Activated CD4-positive, alpha-beta T cell treated with anti-CD3 and anti-CD28 coated beads for 1 hour (primary cell): ENCODE results near the gene GRID1.
"Not testable (repeated sequence)": the region's sequence is repeated elsewhere in the genome, so short reads cannot be mapped to it uniquely, and the experiment has no call there.

Experiments used
- DNase-seq: peaks from one replicate; pipeline ENCODE4 v3.0.0-alpha.2; 2020

Gene GRID1

DNA sequence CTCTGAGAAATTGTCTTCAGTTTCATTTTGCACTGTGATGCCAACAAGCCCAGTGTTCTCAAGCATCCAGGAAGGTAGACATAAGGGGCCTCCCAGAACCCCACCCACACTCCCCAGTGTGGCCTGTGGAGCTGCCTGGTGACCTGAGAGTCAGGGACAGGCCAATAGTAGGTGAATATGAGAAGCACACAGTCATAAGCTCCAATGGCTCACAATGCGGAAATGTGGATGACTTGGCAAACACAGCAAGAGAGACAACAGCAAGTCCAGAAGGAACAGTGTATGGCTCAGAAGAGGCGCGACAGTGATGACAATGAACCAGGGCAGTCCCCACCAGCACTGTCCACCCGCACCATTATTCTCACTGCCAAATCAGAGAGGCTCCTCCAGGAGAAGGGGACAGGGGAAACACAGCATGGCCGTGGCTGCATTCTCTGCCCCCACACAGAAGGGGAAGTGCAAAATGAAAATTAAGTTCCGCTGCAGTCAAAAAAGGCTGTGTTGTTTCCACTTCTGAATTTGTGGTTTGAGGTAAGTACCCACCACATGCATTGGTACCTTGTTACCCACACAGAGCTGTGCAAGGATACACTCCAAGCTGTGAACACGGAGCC is 419.8 kb downstream of the GRID1 start:
- DNase-seq, result no peak

DNA sequence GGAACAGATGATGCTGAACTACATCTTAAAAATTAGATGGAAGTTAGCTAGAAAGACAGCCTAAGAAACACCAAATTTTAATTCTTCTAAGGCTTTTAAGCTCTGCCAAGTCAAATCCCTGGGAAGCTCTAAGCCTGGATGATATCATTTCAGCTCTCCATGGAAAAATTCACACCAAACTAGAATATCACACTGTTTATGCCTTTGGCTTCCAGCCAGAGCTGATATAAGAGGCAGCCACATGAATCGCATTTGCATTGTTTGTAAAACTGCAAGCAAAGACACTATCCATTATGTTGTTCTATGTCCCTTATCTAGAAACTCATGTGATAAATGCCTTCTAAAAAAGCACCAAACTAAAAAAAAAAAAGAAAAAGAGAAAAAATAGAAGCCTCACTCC is 430.4 kb downstream of the GRID1 start:
- no peak for DNase-seq

DNA sequence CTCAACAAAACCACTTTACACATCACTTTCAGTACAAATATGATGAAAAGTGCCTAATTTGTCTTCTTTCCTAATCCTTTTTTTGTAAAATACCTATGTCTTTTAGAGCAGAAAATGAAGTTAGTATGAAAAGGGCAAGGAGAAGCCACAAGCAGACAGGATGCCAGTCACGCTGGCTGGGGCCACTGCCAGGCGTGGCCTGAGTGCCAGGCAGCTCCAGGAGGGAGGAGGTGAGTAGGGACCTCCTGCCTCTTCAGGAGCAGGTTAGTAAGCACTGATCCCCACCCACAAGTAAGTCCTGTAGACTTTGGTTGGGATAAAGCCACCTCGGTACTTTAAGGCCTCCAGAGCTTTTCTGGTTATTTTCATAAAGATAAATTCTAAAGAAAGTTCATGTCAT is 432.0 kb downstream of the GRID1 start:
- no peak for DNase-seq

DNA sequence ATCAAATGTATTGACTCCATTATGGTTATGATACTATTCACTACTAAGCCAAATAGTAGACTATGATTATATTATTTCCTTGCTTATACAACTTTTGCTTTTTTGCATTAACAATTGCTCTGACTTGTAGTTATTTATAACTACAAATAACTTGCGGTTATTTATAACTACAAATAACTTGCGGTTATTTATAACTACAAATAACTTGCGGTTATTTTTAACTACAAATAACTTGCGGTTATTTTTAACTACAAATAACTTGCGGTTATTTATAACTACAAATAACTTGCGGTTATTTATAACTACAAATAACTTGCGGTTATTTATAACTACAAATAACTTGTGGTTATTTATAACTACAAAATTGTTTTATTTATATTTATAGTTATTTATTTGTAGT is 436.6 kb downstream of the GRID1 start:
- not testable (repeated sequence) for DNase-seq

DNA sequence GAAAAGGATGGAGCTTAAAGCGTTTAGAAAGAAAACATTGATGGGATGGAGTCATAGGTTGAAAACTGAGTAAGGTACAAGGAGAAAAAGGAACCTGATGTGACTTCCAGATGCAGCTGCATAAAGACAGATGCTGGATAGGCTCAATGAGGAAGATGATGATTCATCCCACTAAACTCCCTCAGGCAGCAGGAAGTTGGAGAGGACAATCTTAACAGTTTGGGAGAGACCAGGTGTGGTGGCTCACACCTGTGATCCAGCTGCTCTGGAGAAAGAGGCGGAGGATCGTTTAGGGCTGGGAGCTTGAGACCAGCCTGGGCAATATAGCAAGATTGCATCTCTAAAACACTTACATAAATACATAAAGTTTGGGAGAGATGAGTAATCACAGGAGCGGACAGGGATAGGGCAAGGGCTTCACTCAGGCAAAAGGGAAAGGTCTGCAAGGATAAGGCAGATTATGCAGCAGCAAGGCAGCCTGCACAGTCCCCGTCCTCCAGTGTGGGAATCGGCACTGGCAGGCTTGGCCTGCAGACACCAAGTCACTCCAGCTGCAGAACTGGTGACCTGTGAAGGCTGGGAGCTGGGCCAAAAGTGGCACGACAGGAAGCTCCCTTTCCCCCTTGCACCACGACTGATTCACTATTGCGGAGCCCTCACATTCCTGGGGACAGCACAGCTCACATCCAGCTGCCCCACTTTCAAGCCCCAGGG is 438.5 kb downstream of the GRID1 start:
- DNase-seq, result no peak

DNA sequence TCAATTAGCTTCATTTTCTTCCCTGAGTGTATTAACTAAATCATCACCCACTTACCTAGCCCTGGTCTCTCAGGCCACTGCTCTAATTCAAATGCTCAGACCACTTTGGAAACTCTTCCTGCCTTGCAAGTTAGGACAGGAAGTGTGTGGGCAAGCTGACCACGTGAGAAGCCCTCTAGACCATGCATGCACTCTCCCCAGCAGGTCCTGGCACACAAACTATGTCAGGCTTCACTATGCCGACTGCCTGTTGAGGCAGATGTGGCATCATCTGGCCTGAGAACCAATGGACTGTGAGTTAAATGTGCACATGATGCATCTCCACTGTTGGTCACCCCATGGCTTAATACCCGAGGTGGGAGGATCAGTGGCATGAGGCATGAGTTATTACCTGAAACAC is 439.6 kb downstream of the GRID1 start:
- no peak for DNase-seq

DNA sequence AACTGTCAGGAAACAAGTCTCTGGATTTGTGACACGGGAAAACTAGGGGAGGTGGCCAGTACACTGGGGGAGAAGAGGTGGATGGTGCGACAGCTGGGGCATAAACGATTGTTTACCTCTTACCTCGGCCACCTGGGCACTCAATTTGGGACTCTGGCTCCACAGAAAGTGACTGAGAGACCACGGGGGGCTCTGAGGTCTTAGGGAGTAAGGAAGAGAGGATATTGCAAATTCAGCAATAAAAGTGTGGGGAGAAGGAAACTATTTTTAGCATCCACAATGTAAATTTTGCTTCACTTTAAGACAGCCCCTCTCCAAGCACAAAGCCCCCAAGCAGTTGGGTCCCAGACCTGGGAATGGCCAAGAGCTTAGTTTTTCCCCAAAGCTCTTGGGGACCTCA is 440.5 kb downstream of the GRID1 start:
- DNase-seq, result no peak

DNA sequence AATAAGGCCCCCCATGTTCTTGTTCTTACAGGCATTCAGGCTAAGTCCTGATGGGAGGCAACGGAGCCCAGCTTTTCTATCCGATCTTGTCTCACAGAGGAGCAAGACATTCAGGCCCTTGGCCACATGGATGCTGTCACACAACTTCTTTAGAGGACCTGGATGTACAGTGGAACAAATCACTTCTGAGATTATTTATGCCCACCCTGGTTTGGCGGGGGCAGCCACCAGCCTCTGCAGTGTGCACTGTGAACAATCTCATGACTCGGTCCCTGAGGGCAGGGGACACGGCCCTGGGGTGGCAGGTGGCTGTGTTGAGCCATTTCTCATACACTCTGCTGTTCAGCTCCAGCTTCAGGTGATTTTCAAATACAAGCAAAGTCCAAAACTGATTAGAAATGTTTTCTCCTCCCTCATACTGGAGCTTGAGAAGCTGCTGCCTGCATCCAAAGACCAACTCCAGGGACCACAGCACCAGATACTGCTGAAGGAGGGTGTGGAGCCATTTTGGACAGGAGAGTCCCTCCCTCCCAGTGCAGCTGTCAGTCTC is 441.3 kb downstream of the GRID1 start:
- DNase-seq, result no peak

DNA sequence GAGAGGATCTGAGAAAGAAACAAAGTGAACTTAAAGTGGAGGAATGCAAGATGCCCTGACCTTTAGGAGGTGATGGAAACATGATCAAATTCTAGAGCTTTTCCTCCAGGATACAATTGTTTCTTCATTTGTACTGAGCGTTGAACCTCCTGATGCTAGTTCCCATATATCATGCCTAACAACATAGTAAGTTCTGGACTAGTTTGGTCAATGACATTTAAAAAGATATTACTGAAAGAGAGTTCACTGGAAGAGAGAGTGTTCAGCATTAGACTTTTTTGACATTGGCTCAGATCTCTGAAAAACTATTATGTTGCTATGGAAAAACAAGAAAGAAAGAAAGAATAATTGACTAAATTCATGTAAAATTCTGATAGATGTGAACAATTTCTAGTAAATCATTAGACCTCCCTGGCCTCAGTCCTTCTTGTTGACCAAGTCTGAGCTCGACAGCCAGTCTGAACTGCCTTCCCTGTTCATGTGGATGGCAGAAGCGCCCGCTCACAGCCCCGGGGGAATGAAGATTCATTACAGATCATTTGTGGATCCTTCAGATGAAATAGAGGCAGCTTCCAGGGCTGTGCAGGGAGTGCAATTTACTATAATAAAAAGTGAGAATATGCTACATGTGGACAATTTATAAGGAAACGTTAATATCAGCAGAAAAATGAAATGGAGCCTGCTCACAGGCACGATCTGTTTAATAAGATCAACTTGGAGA is 442.1 kb downstream of the GRID1 start:
- no peak for DNase-seq

DNA sequence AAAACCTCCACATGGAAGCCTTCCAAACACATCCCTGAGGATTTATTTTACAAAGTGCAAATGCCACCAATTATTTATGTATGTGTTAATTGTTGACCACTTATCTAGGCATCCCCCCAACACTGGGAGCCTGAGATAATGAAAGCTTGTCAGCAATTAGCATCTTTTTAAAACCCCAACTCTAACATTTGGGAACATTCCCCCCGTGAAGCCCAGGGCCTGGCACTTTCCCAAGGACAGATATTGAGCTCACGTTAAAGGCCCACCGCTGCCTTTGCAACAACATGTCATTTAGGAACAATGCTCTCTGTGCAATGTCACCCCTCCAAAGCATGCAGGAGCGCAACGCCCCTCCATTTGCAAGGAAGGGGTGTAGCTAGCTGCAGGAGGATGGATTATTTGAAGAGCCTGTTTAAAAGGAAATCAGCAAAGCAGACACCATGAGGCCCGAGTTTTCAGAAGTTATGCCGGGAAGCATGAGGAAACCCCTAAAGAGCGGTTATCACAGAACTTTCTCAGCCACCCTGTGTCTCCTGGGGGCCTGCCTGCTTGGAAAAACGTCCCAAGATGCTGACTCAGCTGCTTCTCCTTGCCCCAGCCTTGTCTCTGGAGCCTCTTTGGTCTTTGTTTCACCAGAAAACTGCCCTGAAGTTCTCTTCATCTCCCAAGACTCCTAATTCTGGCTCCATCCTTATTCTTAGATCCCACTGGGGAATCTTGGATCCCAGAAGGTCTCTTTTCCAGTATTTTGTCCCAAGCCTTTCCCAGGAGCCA is 444.1 kb downstream of the GRID1 start:
- no peak for DNase-seq

DNA sequence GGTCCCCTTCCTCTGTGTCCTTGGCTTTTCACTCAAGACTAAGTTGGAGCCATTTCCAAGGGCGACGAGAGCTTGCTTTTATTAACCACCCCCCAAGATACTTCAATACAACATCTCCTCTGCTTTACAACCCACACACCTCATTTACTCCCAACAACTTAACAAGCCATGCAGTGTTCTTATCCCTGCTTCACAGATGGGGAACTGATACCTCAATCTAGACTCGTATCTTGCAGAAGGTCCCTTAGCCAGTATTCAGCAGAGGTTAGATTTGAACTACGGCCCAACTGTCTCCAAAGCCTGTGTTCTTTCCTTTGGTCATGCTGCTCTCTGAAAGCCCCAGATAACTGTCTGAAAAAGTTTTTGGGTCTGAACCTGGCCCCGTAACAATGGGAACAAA is 444.8 kb downstream of the GRID1 start:
- no peak for DNase-seq

DNA sequence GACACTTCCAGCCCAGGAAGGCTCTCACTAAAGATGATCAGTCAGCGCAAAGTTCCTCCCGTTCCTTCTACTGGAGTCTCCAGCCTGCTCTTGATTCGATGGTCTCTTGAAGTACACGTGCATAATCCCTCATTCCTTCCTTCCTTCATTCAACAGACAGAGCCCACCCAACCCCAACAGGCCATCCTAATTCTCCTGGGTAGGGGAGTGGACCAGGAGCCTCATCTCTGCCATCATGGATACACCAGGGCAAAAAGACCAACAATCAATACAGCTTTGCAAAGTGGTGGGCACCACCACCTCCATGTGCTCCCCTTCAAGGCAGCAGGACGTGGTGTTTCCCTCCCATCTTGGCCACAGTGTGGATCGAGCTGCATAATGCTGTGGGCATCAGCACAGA is 446.3 kb downstream of the GRID1 start:
- no peak for DNase-seq

DNA sequence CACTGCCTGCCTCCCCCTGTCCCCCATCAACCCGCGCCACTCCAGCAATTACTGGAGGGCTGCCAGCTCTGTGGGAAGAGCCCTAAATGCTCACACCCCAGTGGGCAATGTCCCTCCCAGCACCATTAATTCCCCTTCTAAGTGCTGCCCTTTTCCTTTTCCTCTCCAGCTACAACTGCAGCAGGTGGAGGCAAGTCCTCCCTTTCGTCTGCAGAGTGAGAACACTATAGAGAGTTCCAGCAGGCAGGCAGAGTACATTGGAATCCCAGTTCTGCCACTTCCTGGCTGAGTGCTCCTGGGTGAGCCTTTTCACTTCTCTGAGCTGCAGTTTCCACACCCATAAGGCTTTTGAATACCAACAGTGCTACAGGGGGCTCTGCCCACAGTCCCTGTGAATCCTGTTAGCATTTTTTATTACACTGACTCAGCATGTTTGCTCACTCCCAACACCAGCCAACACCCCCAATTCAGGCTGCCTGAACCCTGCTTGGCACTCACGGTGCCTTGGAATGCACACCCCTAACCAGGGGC is 447.0 kb downstream of the GRID1 start:
- no peak for DNase-seq

DNA sequence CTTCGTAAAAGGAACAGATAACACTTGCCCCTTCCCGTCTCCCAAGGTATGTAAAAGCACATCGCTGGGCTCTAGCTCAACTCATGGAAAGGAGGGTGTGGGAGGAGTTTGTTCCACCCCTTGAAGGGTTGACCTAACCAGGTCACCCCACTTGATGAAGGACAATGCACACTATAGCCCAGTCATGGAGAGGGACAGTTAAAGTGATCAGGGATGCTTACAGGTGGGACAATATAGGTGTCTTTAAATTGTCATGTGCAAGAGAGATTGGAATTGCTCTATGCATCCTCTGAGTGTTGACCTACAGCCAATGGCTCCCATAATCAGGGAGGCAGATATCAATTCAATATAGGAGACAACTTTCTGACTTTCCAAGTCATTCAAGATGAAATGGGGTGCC is 448.2 kb downstream of the GRID1 start:
- DNase-seq, result no peak

DNA sequence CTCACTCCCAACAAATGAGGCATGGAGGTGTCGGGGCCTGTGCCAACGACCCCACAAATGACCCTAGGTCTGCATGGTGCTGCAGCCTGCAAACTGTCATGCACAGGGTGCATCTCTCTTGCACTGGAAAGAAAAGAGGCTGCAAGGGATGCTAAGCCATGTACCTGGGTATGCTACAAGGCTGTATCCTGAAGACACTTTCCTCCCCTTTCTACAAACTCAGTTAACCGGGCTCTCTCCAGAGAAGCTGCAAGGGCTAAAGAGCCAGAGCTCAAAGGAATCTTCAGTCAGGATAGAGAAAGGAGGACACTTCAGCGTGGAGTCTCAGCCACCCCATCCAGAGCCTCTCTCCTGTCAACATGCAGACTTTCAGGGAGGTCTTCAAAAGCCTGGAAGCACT is 449.0 kb downstream of the GRID1 start:
- DNase-seq, result no peak

DNA sequence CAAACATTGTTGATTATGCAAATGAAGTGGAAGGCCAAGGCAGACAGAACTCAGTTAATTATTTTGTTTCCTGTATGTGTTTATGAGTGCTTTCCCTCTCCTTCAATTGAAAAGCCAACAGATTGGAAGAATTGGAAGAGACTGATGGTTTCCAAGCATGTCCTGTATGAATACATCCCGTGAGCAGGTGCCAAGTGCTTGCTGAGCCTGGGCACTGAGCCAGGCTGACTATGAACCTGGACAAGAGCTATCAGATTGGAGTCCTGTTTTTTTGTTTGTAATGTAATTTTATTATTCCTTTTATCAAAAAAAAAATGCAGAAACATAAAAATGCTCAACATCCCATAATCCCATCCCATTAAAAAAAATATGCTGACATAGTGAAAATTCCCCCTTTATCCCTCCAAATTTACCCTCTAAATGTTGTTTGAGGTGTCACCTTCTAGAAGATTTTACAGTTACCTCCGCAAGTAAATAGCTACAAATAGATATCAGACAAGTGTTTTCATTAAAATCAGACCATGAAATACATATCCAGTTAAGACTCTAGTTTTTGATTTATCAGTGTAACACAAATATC is 449.5 kb downstream of the GRID1 start:
- DNase-seq, result no peak

DNA sequence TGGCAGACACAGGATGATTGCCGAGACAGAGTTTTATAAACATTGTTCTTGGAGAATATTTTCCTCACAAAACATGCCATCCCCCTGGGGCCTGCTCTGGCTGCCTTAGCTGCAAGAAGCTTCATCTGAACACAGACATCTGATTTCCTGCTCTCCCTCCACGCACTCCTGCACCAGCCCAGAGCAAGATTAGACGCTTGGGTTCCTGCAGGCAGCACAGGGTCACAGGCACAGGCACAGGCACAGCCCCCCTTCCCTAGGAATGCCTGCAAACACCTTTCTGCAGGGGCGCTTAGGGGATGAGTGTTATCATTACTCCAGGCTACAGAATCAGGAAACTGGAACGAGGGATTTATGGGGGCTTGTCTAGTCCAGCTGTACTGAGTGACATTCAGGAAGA is 450.3 kb downstream of the GRID1 start:
- no peak for DNase-seq

DNA sequence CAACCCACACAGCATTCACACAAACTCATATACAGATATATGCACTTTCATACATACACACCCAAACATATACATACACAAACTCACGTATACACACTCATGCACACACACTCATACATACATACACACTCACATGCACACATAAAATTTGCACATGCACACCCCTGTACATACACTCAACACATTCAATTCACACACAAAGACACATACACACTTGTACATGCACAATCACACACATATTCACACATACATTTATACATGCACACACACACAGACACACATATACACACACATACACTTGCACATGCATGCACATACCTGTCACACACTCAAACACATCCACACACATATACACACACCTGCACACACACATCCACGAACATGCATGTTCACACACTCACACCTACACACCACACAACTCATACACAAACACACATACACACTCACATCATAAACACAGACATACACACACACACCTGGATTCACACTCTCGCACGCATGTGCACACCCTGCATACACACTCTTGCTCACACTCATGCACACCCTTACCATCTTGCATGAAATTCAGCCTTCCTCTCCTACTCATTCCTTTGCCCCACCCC is 451.2 kb downstream of the GRID1 start:
- DNase-seq, result no peak

DNA sequence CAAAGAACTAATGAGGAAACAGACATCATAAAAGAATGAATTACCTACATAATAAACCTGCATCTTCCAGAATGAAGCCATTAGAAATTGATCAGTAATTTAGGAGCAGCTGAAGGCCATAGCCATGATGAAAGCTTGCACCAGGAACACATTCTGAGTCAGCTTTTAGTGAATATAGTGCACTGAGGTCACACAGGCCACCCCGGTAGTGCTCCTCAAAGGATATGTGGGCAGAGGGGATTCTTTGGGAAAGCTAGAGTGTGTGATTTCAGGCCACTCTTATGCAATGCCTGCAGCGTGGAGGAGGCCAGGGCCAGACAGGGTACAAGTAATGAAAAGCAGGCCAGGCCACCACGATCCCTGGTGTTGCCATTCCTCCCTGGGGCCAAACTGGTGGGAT is 451.9 kb downstream of the GRID1 start:
- DNase-seq, result no peak

DNA sequence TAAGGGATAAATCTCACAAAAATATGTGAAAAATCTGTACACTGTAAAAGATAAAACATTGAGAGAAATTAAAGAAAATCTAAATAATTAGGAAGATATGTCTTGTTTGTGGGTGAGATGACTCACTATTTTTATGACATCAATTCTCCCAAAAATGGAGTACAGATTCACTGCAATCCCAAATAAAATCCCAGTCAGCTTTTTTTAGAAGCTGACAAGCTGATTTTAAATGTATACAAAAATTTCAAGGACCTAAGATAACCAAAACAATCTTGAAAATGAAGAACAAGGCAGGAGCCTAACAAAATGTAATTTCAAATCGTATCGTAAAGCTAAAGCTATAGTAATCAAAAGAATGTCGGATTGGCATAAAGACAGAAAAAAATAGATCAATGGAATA is 458.1 kb downstream of the GRID1 start:
- DNase-seq, result no peak

DNA sequence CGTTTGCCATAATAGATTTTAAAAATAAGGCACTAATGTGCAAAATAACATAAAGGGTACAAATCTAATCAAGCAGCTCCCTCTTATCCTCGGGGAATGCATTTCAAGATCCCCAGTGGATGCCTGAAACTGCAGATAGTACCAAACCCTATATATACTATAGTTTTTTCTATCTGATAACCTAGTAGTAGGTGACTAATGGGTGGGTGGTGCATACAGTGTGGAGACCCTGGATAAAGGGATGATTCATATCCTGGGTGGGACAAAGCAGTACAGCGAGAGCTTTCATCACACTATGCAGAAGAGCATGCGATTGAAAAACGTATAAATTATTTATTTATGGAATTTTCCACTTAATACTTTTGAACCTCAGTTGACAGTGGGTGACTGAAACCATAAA is 464.5 kb downstream of the GRID1 start:
- DNase-seq, result no peak

DNA sequence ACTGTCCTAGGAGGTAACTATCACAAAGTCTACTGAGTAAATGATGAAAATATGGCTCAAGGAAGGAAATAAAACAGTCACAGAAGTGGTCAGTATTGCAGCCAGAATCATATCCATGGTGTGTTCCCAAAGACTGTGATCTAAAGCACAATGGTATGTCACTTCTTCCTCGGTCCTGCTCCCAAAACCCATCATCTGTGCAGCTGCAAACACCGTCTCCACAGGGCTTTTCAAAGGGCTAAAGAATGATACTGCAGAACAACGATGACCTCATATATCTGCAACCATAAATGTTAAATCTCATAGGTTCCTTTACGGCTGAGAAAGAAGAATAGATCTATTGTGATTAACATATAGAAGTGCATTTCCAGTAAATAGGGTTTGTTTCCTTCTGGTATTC is 465.0 kb downstream of the GRID1 start:
- no peak for DNase-seq
